CMK (cell line): ENCODE measurements around the gene ATP2A1.
"Not testable (repeated sequence)": the region's sequence is repeated elsewhere in the genome, so short reads cannot be mapped to it uniquely, and the experiment has no call there.

ENCODE experiments used
- DNase-seq: peaks from one replicate; pipeline ENCODE4 v3.0.0-alpha.2; 2010; ENCODE audit warnings: low read depth

Gene ATP2A1

GRCh38 chr16:28882551-28883160, 4.4 kb downstream of the ATP2A1 start:
- DNase-seq = no peak

DNA sequence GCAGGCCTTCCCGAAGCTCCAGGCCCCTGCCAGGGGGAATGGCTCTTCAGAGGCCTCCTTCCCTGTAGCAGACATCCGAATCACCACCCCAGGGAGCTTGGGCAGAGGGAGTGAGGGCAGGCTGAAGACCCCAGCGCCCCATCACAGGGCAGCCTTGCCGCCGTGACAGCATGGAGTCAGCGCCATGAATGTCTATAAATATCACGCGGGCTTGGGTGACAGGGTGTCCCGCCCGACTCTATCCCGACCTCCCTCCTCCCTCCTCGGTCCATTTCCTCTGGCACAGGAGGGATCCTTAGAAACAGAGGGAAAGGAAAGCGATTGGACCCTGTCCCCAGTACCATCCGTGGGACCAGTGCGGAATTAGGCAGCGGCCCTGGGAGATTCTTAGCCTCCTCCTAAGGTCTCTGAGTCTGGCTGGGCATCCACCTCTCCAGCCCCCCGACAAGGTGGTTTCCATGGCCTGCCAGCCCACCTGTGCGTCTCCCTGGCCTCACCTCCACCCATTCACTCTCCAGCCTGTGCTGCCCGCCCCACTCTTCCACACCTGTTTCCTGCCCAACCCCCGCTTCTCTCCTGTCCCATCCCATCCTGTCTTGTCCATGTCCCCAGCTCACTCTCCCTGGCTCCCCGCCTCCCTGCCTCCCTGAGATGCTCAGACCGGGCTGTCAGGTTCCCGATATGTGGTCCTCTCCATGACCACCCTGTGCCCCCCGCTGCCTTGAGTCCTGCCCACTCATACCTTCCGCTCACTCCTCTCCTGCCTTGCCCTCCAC, 5.1 kb downstream of the ATP2A1 start:
- no peak for DNase-seq

- no peak for DNase-seq
These were observed 5.8 kb downstream of the ATP2A1 start for GRCh38 chr16:28884045-28884444.

DNA sequence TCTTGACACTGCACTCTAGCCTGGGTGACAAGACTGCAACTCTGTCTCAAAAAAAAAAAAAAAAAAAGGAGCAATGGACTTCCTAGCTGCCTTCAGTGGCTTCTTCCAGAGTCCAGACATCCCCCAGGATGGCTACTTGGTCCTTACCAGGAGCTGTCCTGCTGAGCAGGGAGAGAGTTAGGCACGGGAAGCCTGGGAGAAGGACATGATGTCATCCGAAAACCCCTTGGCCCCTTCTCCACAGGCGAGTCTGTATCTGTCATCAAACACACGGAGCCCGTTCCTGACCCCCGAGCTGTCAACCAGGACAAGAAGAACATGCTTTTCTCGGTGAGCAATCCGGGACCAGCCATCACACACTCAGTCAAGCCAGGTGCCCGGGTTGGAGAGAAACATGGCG, 8.7 kb downstream of the ATP2A1 start:
- no peak for DNase-seq

- DNase-seq = not testable (repeated sequence)
These were observed 12.1 kb downstream of the ATP2A1 start for GRCh38 chr16:28890355-28890754.

- DNase-seq = no peak
These were observed 13.9 kb downstream of the ATP2A1 start for GRCh38 chr16:28891964-28892890.

GRCh38 chr16:28893291-28893690, 15.0 kb downstream of the ATP2A1 start:
- DNase-seq = no peak

DNA sequence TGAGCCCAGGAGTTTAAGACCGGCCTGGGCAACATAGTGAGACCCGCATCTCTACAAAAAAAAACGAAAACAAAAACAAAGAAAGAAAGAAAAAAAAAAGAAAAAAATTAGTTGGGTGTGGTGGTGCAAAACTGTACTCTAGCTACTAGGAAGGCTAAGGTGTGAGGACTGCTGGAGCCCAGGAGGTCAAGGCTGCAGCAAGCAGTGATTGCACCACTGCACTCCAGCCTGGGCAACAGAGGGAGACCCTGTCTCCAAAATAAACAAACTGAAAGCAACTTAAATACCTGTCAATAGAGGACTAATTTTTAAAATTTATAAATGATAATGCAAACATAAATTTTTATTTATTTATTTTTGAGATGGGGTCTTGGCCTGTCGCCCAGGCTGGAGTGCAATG, 17.3 kb downstream of the ATP2A1 start:
- no peak for DNase-seq

DNA sequence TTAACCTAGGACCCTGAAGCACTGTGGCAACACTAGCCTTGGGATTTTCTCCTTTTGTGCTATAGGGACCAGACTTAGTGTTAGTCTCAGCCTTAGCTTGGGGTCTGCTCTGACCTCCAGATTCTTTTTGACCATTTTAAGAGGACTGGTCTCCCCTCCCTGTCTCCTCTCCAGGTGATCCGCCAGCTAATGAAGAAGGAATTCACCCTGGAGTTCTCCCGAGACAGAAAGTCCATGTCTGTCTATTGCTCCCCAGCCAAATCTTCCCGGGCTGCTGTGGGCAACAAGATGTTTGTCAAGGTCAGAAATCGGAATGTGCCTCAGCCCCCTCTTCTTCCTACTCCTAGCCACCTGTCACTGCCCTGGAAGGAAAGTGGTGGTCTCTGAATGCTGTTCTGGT, 19.5 kb downstream of the ATP2A1 start:
- no peak for DNase-seq

DNA sequence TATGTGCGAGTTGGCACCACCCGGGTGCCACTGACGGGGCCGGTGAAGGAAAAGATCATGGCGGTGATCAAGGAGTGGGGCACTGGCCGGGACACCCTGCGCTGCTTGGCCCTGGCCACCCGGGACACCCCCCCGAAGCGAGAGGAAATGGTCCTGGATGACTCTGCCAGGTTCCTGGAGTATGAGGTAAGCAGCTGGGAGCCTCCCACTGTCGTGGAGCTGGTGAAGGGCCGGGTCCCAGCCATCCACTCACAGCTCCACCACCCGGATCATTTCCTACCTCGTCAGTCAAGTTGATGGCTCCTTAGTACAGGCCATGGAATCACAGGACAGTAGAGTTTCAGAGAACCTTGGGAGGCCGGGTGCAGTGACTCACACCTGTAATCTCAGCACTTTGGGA, 20.0 kb downstream of the ATP2A1 start:
- DNase-seq = no peak

DNA sequence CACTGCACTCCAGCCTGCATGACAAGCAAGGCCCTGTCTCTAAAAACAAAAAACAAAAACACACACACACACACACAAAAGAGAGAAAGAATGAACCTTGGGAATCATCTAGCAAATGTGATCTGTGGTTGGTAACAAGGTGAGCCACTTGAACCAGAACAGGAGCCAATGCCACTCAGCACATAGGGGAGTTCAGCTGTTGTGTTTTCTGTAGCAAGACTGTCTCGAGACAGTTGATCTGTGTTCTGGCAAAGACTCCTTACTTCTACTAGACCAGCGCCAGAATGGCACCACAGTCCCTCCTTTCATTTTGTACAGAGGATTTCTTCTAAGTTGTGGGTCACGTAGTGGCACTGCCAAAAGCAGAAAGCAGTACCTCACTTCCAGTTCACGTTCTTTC, 20.7 kb downstream of the ATP2A1 start:
- DNase-seq = no peak

DNA sequence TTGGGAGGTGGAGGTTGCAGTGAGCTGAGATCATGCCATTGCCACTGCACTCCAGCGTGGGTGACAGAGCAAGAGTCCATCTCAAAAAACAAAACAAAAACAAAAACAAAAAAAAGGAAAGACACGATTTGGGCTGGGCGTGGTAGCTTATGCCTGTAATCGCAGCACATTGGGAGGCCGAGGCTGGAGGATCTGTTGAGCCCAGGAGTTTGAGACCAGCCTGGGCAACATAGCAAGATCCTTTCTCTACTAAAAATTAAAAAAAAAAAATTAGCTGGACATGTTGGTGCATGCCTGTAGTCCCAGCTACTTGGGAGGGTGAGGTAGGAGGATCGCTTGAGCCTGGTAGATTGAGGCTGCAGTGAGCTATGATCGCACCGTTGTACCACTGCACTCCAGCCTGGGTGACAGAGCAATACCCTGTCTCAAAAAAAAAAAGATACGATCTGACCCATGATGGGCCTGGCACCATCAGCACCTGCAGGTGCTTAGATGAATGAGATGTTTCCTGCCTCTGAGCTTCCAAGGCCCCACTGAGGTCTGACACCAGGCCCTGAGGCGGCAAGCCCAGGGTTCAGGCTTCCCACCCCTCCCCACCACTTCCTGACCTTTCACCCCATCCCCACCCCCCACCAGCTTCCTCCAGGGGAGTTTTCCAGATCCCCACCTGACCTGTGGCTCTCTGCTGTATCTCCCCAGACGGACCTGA, 21.7 kb downstream of the ATP2A1 start:
- no peak for DNase-seq

GRCh38 chr16:28900601-28901000, 22.3 kb downstream of the ATP2A1 start:
- no peak for DNase-seq

DNA sequence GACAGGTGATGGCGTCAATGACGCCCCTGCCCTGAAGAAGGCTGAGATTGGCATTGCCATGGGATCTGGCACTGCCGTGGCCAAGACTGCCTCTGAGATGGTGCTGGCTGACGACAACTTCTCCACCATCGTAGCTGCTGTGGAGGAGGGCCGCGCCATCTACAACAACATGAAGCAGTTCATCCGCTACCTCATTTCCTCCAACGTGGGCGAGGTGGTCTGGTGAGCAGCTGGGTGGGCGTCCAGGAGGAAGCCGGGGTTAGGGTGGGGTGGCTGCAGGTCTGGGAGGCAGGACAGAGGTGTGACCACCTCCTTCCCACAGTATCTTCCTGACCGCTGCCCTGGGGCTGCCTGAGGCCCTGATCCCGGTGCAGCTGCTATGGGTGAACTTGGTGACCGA, 23.6 kb downstream of the ATP2A1 start:
- no peak for DNase-seq

- DNase-seq = no peak
These were observed 24.6 kb downstream of the ATP2A1 start for GRCh38 chr16:28902909-28903308.

DNA sequence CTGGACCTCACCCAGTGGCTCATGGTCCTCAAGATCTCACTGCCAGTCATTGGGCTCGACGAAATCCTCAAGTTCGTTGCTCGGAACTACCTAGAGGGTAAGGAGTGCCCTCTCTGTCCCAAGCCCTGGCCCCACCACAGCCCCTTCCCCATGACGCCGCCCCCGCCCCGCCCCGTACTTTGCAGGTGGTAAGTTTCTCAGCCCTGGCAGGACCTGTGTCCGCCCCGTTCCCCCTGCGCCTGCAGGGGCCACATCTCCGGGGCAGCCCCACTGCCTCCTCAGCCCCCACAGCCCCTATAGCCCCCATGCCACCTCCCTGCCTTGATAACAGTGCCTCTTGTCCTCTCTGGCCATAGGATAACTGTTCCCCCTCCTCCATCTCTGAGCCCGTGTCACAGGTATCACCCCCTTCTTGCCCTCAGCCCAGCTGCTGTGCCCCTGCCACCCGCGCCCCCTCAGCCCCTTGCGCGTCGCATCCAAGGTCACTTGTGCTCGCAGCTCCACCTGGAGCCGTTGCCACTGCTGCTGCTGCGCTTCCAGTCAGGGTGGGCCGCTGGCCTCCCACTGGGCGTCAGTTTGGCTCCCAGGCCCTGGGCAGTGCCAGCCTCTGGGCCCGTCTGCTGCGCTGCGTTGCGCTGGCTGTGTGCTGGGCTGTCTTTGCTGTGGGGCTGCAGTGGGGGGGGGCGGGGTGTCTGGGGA, 25.2 kb downstream of the ATP2A1 start:
- no peak for DNase-seq

- no peak for DNase-seq
These were observed 26.1 kb downstream of the ATP2A1 start for GRCh38 chr16:28904363-28904762.

GRCh38 chr16:28904828-28905227, 26.5 kb downstream of the ATP2A1 start:
- no peak for DNase-seq

GRCh38 chr16:28905229-28905754, 27.0 kb downstream of the ATP2A1 start:
- DNase-seq = no peak

GRCh38 chr16:28905800-28906372, 27.6 kb downstream of the ATP2A1 start:
- no peak for DNase-seq
